Hepatic stellate cell (primary cell): ENCODE data around the gene CDKL1.
"Not testable (repeated sequence)": the region's sequence is repeated elsewhere in the genome, so short reads cannot be mapped to it uniquely, and the experiment has no call there.

Experiments used
- DNase-seq: peaks from one replicate; pipeline ENCODE4 v3.0.0; 2011; ENCODE audit warnings: low spot score

Gene CDKL1

DNA sequence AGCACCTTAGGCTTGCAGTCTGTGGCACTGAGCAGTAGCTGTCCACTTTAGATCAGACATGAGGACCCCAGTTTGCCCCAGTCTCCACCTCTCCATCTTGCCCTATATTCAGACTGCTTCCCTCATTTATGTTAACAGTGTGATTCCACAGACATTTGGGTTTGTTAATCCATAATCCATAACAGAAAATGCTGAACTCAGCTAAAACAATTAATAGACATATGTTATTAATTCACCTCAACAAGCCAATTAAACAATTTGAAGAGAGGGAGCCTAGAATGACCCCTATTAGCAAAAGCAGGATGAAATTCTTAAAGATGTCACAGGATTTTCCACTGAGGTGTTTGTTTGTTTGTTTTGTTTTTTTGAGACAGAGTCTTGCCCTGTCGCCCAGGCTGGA lies 9.1 kb downstream of the CDKL1 start:
- no peak for DNase-seq

DNA sequence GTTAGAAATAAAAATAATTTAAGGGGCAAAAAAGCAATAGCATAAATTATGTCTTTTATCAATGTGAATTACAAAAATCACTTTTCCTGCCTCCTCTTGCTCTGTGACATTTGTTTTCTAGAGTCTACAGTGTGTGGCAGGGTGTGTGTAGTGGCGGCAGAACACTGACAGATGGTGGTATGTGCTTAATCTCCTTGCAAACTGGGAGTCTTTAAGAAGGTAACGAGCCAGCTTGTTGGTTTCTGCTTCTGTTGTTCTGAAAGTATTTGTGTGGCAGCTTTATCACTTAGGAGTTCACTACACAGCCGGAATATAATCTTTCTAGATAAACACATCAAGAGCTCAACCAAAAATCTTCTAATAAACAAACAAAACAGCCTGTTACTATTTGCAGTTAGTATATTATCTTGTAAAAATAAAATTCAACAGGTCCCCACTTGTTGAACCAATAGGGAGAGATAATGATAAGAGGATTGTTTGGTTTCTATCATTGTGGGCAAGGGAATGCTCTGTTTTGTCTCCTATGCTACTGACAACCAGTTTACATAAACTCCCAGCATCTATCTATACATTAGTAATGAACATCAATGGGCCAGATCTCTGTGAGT lies 13.0 kb downstream of the CDKL1 start:
- no peak for DNase-seq

DNA sequence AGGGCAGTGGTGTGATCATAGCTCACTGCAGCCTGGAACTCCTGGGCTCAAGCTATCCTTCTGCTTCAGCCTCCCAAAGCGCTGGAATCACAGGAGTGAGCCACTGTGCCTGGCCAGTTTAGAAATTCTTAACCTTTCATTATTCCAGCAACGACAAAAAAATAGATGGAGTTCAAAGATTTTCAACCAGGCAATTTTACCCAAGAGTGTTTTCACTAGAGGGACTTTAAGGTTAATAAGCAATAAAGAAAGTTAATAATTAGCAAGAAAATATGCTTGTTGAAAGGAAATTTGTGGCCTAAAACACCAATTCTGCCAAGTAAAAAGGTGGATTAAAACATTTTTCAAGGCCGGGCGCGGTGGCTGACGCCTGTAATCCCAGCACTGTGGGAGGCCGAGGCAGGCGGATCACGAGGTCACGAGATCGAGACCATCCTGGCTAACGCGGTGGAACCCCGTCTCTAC lies 14.8 kb downstream of the CDKL1 start:
- no peak for DNase-seq

DNA sequence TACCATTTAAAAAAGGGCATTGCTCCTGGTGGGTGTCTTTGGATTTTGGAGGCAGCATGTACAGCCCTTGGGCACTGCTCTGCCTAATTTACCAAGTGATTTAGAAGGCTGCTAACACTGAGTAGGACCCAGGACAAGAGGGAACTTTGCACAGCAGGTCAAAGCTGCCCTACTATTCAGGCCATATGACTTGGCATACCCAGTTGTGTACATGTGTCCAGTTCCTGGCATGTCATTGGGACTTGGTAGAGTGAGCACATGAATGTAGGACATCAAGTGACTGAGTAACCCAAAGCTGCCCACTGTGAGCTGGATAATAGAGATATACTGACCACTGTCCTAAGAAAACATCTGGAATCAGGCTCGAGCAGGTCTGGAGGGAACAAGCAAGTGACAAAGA lies 15.7 kb downstream of the CDKL1 start:
- DNase-seq: no peak

DNA sequence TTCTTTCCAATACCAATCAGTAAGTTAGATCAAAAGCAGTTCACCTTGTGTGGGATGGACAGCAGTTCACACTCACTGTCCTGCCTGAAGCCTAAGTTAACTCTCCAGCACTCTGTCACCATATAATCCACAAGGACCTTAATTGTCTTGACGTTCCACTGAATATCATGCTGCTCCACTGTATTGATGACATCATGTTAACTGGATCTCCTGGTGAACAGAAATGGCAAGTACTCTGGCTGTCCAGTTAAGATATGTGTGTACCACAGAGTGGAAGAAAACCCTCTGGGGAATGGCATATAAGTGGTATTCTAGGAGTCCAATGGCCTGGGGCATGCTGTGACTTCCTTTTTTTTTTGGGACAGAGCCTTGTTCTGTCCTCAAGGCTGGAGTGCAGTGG lies 16.2 kb downstream of the CDKL1 start:
- no peak for DNase-seq

DNA sequence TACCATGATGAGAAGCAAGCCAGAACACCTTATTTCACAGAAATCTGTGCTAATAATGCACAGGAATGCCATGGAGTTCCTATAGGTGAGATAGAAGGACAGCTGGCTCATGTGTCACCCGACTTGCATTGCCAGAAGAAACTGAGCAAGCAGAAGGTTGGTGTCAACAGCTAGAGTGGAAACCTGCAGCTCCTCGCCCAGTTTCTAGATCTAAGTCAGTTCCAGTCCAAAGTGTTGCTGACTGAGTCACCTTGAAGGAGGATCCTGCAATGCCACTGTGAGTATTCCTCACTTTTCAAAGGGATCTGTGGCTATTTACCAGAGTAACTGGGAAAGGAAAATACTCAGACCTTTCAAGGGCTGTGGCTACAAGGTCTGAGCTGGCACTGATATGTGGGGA lies 17.1 kb downstream of the CDKL1 start:
- DNase-seq: no peak

DNA sequence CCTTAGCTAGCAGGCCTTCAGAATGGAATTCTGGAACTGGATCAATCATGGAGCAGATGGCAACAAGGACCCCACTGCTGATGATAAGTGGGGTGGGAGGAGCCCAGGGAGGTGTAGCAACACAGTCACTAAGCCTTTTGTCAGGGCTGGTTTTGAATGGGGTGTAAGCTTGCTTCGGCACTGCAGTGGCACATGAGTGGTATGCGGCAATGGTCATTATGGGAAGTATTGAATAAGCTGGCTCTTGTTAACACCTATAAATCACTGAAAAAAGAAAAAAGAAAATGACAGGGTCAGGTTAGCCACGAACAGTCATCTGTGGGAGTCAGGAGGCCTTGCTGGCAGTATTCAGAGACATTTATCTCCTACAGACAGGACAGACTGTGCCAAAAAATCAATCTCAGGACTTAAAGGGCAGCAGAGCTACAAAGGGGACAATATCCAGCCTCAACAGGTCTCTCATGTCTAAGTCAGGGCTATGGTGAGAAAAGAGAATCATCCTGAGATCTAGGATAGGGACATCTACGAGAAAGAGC lies 19.1 kb downstream of the CDKL1 start:
- no peak for DNase-seq

DNA sequence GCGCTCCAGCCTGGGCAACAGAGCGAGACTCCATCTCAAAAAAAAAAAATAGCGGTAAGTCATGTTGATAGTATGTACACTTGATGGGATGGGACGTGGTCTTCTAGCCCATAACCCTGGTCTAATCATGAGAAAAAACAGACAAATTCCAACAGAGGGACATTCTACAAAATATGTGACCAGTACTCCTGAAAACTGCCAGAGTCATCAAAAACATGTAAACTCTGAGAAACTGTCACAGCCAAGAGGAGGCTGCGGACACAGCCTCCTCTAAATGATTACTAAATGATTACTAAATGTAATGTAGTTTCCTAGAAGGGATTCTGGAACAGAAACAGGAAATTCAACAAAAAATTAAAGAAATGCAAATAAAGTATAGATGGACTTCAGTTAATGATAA lies 20.9 kb downstream of the CDKL1 start:
- no peak for DNase-seq

DNA sequence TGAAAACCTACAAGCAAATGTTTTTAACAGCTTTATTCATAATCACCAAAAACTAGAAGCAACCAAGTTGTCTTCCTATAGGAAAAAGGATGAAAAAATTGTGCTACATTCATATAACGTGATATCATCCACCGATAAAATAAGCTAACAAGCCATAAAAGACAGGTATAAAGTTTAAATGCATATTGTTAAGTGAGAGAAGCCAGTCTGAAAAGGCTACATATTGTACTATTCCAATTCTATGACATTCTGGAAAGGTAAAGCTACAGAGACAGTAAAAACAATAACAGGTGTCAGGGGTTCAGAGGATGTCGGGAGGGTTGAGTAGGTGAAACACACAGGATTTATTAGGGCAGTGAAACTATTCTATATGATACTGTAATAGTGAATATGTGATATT lies 22.7 kb downstream of the CDKL1 start:
- DNase-seq: no peak

DNA sequence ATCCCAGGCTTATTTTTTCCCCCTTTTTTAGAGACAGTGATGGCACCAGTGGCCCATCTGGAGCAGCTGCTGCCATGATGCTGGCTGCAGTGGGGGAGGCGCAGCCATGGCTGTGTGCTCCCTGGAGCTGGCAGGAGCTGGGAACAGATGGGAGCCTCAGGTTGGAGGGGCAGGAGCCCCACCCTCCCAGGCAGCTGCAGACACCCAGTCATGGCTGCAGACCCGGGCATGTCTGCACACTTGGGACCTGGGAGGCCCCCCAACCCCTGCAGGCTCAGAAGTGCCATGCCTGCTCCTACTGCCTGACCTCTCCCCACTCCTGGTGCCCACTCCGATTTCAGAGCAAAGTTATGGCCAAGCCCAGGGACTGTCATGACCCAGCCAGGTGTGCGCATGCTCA lies 25.1 kb downstream of the CDKL1 start:
- no peak for DNase-seq

DNA sequence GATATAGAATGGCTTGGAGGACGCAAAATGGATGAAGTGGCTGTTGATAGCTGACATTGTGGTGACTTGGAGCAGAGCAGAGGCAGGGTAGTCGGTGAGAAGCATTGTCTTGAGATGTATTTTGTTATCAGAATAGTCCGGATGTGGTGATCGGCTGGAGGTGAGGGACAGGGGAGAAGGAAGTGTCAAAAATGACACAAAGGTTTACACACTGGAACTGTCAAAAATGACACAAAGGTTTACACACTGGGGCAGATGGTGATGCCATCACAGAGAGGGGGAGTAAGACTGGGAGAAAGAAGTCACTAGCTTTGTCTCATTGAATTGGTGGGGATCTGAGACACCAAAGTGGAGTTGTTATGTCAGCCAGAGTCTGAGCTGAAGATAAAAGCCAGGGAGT lies 30.1 kb downstream of the CDKL1 start:
- no peak for DNase-seq

DNA sequence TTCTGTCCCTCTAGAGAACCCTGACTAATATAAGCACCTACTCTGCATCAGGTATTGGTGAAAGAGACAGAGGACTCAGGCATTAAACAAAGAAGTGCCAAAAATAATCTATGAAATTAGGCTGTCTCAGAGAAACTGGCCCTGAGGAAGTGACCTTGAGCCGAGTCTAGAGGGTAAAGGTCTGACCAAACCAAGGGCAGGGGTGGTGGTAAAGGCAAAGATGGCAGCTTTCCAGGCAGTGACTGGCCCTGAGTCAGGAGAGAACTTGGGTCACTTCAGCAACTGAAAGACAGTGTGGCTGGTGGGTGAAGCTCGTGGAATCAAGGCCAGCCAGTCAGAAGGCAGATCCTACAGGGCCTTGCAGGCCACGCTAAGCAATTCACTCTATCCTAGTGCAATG lies 30.6 kb downstream of the CDKL1 start:
- no peak for DNase-seq

DNA sequence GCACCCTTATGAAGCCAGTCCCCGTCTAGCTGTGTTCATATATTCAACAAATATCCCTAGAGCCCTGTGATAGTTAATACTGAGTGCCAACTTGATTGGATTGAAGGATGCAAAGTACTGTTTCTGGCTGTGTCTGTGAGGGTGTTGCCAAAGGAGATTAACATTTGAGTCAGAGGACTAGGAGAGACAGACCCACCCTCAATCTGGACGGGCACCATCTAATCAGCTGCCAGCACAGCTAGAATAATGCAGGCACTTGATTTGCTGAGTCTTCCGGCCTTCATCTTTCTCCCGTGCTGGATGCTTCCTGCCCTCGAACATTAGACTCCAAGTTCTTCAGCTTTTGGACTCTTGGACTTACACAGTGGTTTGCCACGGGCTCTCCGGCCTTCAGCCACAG lies 31.1 kb downstream of the CDKL1 start:
- DNase-seq: not testable (repeated sequence)

DNA sequence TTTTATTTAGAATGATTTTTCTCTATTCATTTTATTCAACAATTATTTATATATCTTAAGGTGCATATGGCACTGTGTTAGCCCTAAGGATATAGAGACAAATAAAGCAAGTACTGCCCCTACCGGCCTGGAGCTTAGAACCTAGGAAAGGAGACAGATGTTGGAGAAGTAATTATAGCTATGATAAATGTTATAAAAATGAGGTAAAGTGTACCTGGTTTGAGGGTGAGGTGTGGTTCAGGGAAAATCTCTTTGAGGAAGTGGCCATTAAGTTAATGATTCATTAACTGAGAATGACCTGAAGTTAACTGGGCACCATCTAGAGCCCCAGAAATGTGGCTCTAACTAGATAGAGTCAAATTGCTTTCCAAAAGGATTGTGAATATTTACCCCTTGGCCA lies 31.9 kb downstream of the CDKL1 start:
- no peak for DNase-seq

DNA sequence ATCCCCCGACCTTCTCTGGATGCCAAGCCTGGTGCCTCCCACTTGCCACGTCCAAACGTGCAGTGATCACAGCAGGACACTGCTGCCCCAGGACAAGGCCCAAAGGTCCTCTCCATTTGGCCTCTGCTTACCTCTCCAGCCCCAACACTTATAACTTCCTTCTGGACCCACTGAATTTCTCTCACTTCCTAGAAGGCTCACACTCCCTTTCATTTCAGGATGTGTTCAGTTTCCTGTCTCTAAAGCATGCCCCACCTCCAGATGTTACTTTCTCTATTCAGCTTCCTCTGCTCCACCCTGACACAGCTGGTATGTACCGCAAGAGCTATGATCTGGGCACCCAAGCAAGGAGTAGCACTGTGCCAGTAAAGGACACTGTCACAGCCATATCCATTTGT lies 33.0 kb downstream of the CDKL1 start:
- DNase-seq: peak; percentile 22

DNA sequence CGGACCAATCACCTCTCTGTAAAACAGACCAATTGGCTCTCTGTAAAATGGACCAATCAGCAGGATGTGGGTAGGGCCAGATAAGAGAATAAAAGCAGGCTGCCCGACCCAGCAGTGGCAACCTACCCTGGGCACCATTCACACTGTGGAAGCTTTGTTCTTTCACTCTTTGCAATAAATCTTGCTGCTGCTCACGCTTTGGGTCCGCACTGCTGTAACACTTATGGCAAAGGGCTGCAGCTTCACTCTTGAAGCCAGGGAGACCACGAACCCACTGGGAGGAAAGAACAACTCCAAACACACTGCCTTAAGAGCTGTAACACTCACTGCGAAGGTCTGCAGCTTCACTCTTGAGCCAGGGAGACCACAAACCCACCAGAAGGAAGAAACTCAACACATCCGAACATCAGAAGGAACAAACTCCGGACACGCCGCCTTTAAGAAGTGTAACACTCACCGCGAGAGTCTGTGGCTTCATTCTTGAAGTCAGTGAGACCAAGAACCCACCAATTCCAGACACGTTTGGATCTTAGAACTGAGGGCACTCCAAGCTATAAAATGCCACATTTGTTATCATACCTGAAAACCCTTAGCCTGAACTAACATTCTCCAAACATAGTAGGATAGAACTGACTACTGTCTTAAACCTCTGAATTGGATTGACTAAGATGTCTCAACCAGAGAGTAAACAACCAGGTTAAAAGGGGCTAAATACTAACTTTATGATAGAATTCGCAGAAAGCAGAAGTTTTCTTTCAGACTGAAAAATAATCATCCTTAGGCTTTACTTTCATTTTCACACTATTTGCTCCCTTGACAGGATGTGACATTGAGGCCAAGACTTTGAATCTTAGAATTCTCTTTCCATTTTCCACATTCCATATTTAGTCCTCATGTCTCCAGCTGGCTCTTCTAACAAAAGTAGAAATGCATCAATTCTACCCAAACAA lies 33.6 kb downstream of the CDKL1 start:
- no peak for DNase-seq

DNA sequence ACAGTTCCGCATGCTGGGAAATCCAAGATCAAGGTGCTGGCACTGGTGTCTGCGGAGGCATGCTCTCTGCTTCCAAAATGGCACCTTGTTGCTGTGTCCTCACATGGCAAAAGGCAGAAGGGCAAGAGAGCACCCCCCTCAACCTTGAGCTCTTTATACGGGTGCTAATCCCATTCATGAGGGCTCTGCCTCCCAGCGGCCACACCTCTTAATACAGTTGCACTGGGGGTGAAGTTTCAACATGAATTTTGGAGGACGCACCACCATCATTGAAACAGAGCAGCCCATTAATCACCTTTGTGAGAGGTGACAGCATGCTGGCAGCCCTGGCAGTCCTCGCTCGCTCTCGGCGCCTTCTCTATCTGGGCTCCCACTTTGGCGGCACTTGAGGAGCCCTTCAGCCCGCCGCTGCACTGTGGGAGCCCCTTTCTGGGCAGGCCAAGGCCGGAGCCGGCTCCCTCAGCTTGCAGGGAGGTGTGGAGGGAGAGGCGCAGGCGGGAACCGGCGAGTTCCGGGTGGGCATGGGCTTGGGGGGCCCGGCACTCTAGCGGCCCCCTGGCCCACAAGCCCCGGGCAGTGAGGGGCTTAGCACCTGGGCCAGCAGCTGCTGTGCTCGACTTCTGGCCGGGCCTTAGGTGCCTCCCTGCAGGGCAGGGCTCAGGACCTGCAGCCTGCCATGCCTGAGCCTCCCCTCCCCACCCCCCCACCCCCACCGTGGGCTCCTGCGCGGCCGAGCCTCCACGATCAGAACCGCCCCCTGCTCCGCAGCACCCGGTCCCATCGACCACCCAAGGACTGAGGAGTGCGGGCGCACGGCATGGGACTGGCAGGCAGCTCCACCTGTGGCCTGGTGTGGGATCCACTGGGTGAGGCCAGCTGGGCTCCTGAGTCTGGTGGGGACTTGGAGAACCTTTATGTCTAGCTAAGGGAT lies 34.9 kb downstream of the CDKL1 start:
- not testable (repeated sequence) for DNase-seq

DNA sequence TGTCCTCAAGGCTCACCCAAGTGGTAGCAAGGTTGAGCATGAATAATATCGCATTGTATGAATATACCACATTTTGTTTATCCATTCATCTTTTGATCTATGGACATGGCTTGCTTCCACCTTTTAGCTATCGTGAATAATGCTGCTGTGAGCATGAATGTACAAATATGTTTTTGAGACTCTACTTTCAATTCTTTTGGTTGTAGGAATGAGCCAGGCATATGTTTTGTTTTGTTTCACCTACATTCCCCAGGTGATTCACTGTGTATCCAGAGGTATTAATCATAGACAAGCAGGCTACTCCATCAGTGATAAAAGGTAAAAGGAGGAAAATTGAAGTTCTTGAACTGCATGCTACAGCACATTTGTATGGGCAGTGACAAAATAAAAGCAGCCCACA lies 35.8 kb downstream of the CDKL1 start:
- DNase-seq: no peak

DNA sequence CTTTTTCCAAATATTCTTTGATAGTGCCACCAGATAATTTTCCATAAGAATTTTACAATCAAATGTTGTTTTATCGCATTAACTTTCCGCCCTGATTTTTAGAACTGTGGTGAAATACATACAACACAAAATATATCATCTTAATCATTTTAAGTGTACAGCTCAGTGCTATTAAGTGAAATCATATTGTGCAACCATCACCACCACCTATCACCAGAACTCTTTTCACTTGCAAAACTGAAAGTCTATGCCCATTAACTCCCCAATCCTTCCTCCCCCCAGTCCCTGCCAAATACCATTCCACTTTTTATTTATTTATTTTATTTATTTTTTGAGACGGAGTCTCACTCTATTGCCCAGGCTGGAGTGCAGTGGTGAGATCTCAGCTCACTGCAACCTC lies 36.6 kb downstream of the CDKL1 start:
- DNase-seq: no peak

DNA sequence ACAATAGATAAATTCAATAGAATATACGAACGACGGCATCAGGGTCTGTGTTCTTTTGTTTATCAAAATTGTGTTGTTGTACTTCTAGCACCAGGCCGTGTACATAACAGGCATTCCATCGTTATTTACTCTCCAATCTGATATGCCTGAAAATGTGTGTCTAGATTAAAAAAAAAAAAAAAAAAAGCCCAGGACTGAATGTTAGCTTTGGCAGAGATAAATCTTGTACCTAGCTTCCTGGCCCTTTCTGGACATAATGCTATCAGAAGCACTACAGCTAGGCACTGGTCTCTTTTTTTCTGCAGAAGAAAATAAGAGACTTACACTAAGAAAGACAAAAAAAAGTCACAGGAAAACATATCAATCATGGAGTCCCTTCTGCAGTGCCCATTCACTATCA lies 37.0 kb downstream of the CDKL1 start:
- no peak for DNase-seq

DNA sequence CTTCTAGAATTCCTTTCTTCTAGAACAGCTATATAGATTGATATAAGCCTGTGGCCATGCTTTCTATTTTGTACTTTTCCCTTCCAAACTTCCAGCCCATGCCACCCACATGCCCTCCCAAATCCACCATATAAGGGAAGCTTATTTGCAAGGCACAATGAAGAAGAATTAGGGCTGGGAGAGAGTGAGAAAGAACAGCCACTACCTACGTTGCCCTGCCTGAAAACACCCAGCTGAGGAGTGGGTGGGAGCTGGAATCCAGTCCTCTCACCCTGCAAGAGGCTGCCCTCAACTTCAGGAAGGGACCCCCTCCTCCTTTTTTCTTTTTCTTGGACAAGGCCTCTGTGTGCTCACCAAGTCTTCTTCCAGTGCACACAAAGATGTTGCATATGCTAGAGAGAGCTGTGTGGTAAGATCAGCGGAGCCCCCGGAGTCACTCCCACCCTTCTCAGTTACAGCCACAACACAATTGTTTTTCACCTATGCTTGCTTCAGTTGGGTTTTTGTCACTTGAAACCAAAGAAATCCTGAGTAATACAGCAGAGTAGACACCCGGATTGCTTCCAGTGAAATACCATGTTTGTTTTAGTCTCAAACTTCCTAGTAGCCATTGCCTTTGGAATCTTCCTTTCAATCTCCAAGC lies 38.8 kb downstream of the CDKL1 start:
- DNase-seq: no peak

DNA sequence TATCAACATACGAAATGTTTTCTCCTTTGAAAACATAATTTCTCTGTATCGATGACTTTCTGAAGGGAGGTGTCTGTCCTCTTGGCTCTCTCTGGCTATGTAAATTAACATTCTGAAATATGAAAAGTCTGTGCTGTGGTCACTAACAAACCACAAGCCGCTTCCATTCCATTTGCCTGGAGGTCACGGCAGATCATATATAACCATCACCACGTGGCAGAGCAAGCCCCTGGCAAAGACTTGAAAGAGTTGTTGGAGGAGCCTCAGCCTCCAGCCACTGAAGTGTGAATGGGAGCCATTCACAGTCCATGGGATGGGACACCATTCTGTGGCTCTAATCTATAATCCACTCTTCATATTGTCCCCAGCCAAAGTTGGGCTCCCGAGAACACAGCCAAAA lies 39.6 kb downstream of the CDKL1 start:
- no peak for DNase-seq
